B cell (primary cell): ENCODE results near the gene TAS2R3. TPM values are rescaled to one million over a fixed set of nuclear protein-coding genes. Genes with fewer than 3 reads are reported as not detected.

Experiments
- ATAC-seq: fragments of 200-7000 bp; cut with Tn5 transposase; one replicate; pipeline ENCODE4 v1.10.0; 2021; ENCODE audit warnings: low read depth, mild to moderate bottlenecking, moderate number of reproducible peaks, moderate library complexity
- CTCF ChIA-PET: fragments of 350-600 bp; sonication (Branson Sonifier 250); formaldehyde crosslinking; loops from one replicate; lab custom pipeline; 2021; ENCODE audit warnings: antibody characterized with exemption, inconsistent platforms; lab: Charles Lee
- POLR2A ChIA-PET: fragments of 350-600 bp; sonication (Branson Sonifier 250); formaldehyde crosslinking; loops from one replicate; lab custom pipeline; 2021; ENCODE audit warnings: antibody characterized with exemption; lab: Charles Lee
- DNase-seq: peaks from one replicate; pipeline ENCODE4 v3.0.0; 2013
- H2AFZ ChIP-seq: 2 replicates; pipeline ENCODE4 v1.6.1; 2012; ENCODE audit warnings: mild to moderate bottlenecking, low read depth, low read length; ENCODE audit not compliant: insufficient read depth, poor library complexity, severe bottlenecking
- H3K27ac ChIP-seq, 2 donors: 1 replicate in 1 of 2; 2 replicates in 1 of 2; pipeline ENCODE4 v1.5.1; 2012 to 2013; ENCODE audit warnings: low read length in 2 of 2, mild to moderate bottlenecking in 2 of 2, moderate library complexity in 1 of 2
- H3K27me3 ChIP-seq, 4 experiments: fragments of 200-600 bp in 1 of 4; sonication (generic) in 1 of 4; replicated peaks in 1 of 4; 1 replicate in 2 of 4; 2 replicates in 2 of 4; pipeline versions ENCODE4 v1.6.1 to v1.7.0; 2013 to 2016; ENCODE audit warnings: low read length in 3 of 4, mild to moderate bottlenecking in 2 of 4, mixed read lengths in 1 of 4, moderate library complexity in 1 of 4; ENCODE audit not compliant: insufficient read depth in 4 of 4, control insufficient read depth in 3 of 4; ENCODE audit errors: control extremely low read depth in 1 of 4
- H3K36me3 ChIP-seq, 2 experiments: replicated peaks in 1 of 2; 1 replicate in 1 of 2; 2 replicates in 1 of 2; pipeline versions ENCODE4 v1.6.1 to v1.7.1; 2013; ENCODE audit warnings: low read length in 1 of 2; ENCODE audit not compliant: insufficient read depth in 2 of 2, control insufficient read depth in 1 of 2; ENCODE audit errors: control extremely low read depth in 1 of 2, extremely low read depth in 1 of 2
- H3K4me1 ChIP-seq, 2 donors: fragments of 200-600 bp in 1 of 2; sonication (generic) in 1 of 2; 1 replicate in 1 of 2; 2 replicates in 1 of 2; pipeline versions ENCODE4 v1.5.1 to v1.6.1; 2013 to 2017; ENCODE audit warnings: low read length in 2 of 2; ENCODE audit not compliant: control insufficient read depth in 2 of 2, insufficient read depth in 2 of 2
- H3K4me2 ChIP-seq: replicated peaks from 2 replicates; pipeline ENCODE3; 2012; ENCODE audit warnings: mild to moderate bottlenecking, low read depth, low read length; ENCODE audit not compliant: poor library complexity, severe bottlenecking
- H3K4me3 ChIP-seq, 5 experiments: fragments of 200-600 bp in 1 of 5; sonication (generic) in 1 of 5; 1 replicate in 3 of 5; 2 replicates in 2 of 5; pipeline versions ENCODE4 v1.5.1 to v1.7.0; 2011 to 2016; ENCODE audit warnings: low read length in 4 of 5, mild to moderate bottlenecking in 4 of 5, low read depth in 2 of 5, control low read depth in 1 of 5, moderate library complexity in 1 of 5; ENCODE audit not compliant: insufficient read depth in 1 of 5; ENCODE audit errors: control extremely low read depth in 1 of 5, extremely low read depth in 1 of 5
- H3K79me2 ChIP-seq: fragments of 200-600 bp; sonication (generic); one replicate; pipeline ENCODE4 v1.6.0; 2016; ENCODE audit warnings: low read length; ENCODE audit not compliant: control insufficient read depth, insufficient read depth
- H3K9ac ChIP-seq: fragments of 200-600 bp; sonication (generic); 2 replicates; pipeline ENCODE4 v1.6.1; 2017; ENCODE audit warnings: mild to moderate bottlenecking, low read length, moderate library complexity
- H3K9me3 ChIP-seq, 3 donors: one replicate each; pipeline versions ENCODE4 v1.6.1 to v1.7.1; 2013; ENCODE audit warnings: low read length in 2 of 3; ENCODE audit not compliant: control insufficient read depth in 2 of 3, insufficient read depth in 1 of 3; ENCODE audit errors: control extremely low read depth in 1 of 3
- H4K20me1 ChIP-seq: 2 replicates; pipeline ENCODE4 v1.6.0; 2012; ENCODE audit warnings: mild to moderate bottlenecking, low read length; ENCODE audit not compliant: insufficient read depth, control insufficient read depth, poor library complexity, severe bottlenecking
- H3K27ac Mint-ChIP-seq: one replicate; pipeline ENCODE4 v1.8.0; 2021; ENCODE audit warnings: mixed read lengths
- H3K27me3 Mint-ChIP-seq: one replicate; pipeline ENCODE4 v1.8.0; 2021; ENCODE audit warnings: mixed read lengths
- H3K4me1 Mint-ChIP-seq: one replicate; pipeline ENCODE4 v1.8.0; 2021; ENCODE audit warnings: mixed read lengths
- H3K4me3 Mint-ChIP-seq: one replicate; pipeline ENCODE4 v1.8.0; 2021; ENCODE audit warnings: mixed read lengths
- H3K9me3 Mint-ChIP-seq: one replicate; pipeline ENCODE4 v1.8.0; 2022; ENCODE audit warnings: mixed read lengths; ENCODE audit not compliant: insufficient read depth
- CTCF ChIP-seq: fragments of 200-600 bp; IDR thresholded peaks from one replicate; pipeline ENCODE4 v1.8.0; 2022; ENCODE audit warnings: antibody characterized with exemption, mild to moderate bottlenecking
- EZH2 ChIP-seq: IDR thresholded peaks from 2 replicates; pipeline ENCODE4 v1.6.1; 2012; ENCODE audit warnings: borderline replicate concordance, low read depth, mild to moderate bottlenecking, moderate library complexity, low read length; ENCODE audit not compliant: insufficient read depth, poor library complexity, severe bottlenecking
- WGBS: methylation state at CpG from one replicate; pipeline ENCODE4 v1.1.5; 2013; ENCODE audit warnings: missing lambda C conversion rate; ENCODE audit not compliant: insufficient coverage; 5-methylcytosine and 5-hydroxymethylcytosine counted together
- intact Hi-C: fragments of 100-400 bp; cut with micrococcal nuclease; formaldehyde crosslinking; loops from one replicate; pipeline ENCODE4 v1.10.0; 2022
- polyA plus RNA-seq: library from polyadenylated mRNA; depleted of rRNA; stranded (reverse); fragments of >200 nt; gene quantifications from 2 replicates; pipeline ENCODE4 v1.2.3, GENCODE V29; 2012
- total RNA-seq, 2 donors: library from RNA; stranded (reverse); fragments of 120-200 nt in 1 of 2; gene quantifications; 1 replicate in 1 of 2; 2 replicates in 1 of 2; pipeline versions ENCODE4 v1.2.3 to v1.2.4, GENCODE V29; 2013 to 2022

TAS2R3 gene
- total and polyA plus RNA-seq, 2 donors (not counting 1 experiment from before 2014, with no cell fraction given) = 8.6 TPM; not detected in 1

DNA sequence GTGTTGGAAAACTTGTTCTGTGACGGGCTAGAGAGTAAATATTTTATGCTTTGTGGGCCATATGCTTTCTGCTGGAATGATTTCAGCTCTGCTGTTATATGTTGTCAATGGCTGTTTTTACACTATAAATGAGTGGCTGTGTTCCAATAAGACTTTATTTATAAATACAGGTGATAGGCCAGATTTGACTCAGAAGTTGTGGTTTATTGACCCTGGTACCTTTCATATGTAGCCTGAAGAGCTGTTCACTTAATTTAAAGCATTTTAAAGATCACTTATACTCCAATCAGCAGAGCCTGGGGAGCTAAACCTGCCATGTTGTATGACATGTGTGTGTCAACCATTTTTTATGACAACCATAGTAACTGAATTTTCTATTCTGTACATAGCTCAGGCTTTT lies 34.9 kb upstream of the TAS2R3 start:
- no peak overlapping the region for H3K4me3 Mint-ChIP-seq
- ChIA-PET POLR2A (no interaction called here), CTCF (interaction anchor here (1.2 kb wide), 1 partner anchor 33 kb away, joined by 3 read pairs; no protein-coding TSS in a partner anchor)
- no peak overlapping the region for H3K27ac ChIP-seq
- H3K9ac ChIP-seq = no peak overlapping the region
- H3K4me1 Mint-ChIP-seq = no peaks in the 10 kb centered on the region
- H4K20me1 ChIP-seq = no peaks in the 10 kb centered on the region
- H3K79me2 ChIP-seq = no peaks in the 10 kb centered on the region
- WGBS = 83% methylated on average over 1 of the region's 1 CpG
- no peaks in the 10 kb centered on the region for H3K36me3 ChIP-seq
- H3K4me2 ChIP-seq = no peak overlapping the region
- TF ChIP-seq EZH2 (no peak), CTCF (no peak)
- H3K27ac Mint-ChIP-seq = no peak overlapping the region
- H2AFZ ChIP-seq = no peak overlapping the region
- intact Hi-C loops = no loop called here
- no peaks in the 10 kb centered on the region for H3K27me3 Mint-ChIP-seq
- H3K9me3 Mint-ChIP-seq = no peaks in the 10 kb centered on the region
- H3K9me3 ChIP-seq = no peaks in the 10 kb centered on the region
- ATAC-seq (no peak), DNase-seq (no peak)
- H3K4me3 ChIP-seq = no peak overlapping the region
- H3K27me3 ChIP-seq = no peaks in the 10 kb centered on the region
- no peaks in the 10 kb centered on the region for H3K4me1 ChIP-seq

GRCh38 chr7:141731476-141732149 lies 32.3 kb upstream of the TAS2R3 start:
- H3K27ac Mint-ChIP-seq = no peak overlapping the region
- Histone ChIP-seq H2AFZ (no peak overlapping the region), H3K9ac (no peak overlapping the region), H4K20me1 (no peaks in the 10 kb centered on the region), H3K36me3 (no peaks in the 10 kb centered on the region), H3K4me2 (no peak overlapping the region), H3K27me3 (no peaks in the 10 kb centered on the region), H3K4me1 (no peaks in the 10 kb centered on the region), H3K9me3 (no peaks in the 10 kb centered on the region), H3K79me2 (no peaks in the 10 kb centered on the region), H3K27ac (no peak overlapping the region), H3K4me3 (no peak overlapping the region)
- no peaks in the 10 kb centered on the region for H3K9me3 Mint-ChIP-seq
- DNase-seq (no peak), ATAC-seq (no peak)
- TF ChIP-seq EZH2 (no peak), CTCF (no peak)
- WGBS = 97% methylated on average over 8 of the region's 24 CpGs
- ChIA-PET CTCF (interaction anchor here (0.7 to 1.1 kb wide), 3 partner anchors 28 to 77 kb away, joined by 3 read pairs; no protein-coding TSS in a partner anchor), POLR2A (no interaction called here)
- no peaks in the 10 kb centered on the region for H3K27me3 Mint-ChIP-seq
- intact Hi-C loops = no loop called here
- peak overlapping the region; percentile 11 for H3K4me3 Mint-ChIP-seq
- no peaks in the 10 kb centered on the region for H3K4me1 Mint-ChIP-seq
